Epithelial cell of proximal tubule (primary cell): ENCODE measurements around the gene FAH. TPM values are rescaled to one million over a fixed set of nuclear protein-coding genes. Genes with fewer than 3 reads are reported as not detected.
"Not testable (repeated sequence)": the region's sequence is repeated elsewhere in the genome, so short reads cannot be mapped to it uniquely, and the experiment has no call there.

Experiments
- DNase-seq: peaks from one replicate; pipeline ENCODE4 v3.0.0-alpha.2; 2011; ENCODE audit warnings: low read depth
- H3K4me3 ChIP-seq: 2 replicates; pipeline ENCODE4 v1.5.1; 2011; ENCODE audit warnings: low read depth, mild to moderate bottlenecking, low read length
- total RNA-seq: library from RNA; depleted of rRNA; stranded (reverse); fragments of >200 nt; gene quantifications from 2 replicates; pipeline ENCODE4 v1.2.3, GENCODE V29; 2015
- TF ChIP-seq, protein P1 (sequence below): conservative IDR thresholded peaks from 2 replicates; pipeline ENCODE4 v1.5.1; 2012; ENCODE audit warnings: low read depth, mild to moderate bottlenecking, low read length

Gene FAH
- total RNA-seq, 1 donor from 2014 or later = 20.4 TPM

DNA sequence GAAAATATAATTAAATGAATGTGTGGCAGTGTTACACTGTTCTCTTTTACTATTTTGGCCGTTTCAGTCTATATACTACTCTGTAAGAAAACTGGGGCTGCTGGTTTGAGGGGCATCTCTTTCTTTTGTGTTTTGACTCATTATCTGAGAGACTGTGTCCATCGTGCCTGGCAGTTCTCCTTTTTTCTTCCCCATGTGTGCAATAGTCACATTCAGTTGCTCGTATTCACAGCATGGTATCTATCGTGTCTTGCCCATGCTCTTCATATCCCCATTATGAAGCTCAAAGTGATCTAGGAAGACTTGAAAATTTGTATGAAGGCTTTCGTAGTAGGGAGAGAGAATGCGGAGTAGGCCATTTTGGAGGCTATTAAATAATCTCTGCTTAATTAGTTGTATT, 29.8 kb upstream of the FAH start:
- TF ChIP-seq, protein P1, sequence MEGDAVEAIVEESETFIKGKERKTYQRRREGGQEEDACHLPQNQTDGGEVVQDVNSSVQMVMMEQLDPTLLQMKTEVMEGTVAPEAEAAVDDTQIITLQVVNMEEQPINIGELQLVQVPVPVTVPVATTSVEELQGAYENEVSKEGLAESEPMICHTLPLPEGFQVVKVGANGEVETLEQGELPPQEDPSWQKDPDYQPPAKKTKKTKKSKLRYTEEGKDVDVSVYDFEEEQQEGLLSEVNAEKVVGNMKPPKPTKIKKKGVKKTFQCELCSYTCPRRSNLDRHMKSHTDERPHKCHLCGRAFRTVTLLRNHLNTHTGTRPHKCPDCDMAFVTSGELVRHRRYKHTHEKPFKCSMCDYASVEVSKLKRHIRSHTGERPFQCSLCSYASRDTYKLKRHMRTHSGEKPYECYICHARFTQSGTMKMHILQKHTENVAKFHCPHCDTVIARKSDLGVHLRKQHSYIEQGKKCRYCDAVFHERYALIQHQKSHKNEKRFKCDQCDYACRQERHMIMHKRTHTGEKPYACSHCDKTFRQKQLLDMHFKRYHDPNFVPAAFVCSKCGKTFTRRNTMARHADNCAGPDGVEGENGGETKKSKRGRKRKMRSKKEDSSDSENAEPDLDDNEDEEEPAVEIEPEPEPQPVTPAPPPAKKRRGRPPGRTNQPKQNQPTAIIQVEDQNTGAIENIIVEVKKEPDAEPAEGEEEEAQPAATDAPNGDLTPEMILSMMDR = no peak
- no peak overlapping the region for H3K4me3 ChIP-seq
- DNase-seq = no peak

DNA sequence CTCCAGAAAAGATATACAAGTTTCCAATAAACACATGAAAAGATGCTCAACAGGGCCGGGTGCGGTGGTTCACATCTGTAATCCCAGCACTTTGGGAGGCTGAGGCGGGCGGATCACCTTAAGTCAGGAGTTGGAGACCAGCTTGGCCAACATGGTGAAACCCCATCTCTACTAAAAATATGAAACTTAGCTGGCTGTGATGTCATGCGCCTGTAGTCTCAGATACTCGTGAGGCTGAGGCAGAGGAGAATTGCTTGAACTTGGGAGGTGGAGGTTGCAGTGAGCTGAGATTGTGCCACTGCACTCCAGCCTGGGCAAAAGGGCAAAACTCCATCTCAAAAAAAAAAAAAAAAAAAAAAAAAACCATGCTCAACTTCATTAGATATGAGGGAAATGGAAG, 25.5 kb upstream of the FAH start:
- H3K4me3 ChIP-seq, DNase-seq: not testable (repeated sequence)

- DNase-seq = no peak
- TF ChIP-seq, protein P1 = no peak
- no peak overlapping the region for H3K4me3 ChIP-seq
Observed at GRCh38 chr15:80127911-80128310, 24.9 kb upstream of the FAH start.

- TF ChIP-seq, protein P1 = no peak
- H3K4me3 ChIP-seq = no peak overlapping the region
- no peak for DNase-seq
Observed at GRCh38 chr15:80132382-80132781, 20.4 kb upstream of the FAH start.

DNA sequence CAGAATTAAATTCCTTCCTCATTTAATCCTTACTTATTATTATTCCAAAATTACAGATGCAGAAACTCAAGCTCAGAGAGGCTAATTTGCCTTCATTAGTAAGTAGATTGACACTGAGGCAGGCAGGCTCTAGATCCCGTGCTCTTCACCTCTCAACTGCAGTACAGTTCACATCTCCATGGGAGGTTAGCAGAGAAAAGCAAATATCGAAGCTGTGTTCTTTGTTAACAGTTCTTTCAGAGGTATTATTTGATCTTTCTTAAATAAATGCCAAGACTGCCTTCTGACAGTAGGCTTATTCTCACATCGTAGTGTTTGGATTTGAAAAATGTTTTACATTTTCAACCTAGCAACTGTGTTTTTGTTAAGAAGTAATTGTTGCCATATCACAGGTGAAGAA, 15.9 kb upstream of the FAH start:
- no peak overlapping the region for H3K4me3 ChIP-seq
- TF ChIP-seq, protein P1 = no peak
- DNase-seq = no peak

DNA sequence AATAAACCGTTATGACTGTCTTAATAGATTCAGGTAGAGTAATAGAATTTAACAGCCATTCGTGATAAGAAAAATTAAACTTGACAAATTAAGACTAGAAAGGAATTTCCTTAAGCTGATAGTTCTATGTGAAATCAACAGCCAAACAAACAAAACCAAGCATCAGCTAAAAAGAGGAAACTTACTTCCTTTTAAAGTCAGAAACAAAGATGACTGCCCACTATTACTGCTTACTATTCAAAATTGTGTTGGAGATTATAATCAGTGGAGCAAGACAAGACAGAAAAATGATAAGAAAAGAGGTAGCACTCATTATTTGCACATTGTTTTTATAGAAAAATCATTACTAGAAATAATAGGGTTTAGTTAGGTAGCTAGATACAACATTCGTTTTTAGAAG, 13.8 kb upstream of the FAH start:
- TF ChIP-seq, protein P1 = no peak
- no peak overlapping the region for H3K4me3 ChIP-seq
- no peak for DNase-seq

DNA sequence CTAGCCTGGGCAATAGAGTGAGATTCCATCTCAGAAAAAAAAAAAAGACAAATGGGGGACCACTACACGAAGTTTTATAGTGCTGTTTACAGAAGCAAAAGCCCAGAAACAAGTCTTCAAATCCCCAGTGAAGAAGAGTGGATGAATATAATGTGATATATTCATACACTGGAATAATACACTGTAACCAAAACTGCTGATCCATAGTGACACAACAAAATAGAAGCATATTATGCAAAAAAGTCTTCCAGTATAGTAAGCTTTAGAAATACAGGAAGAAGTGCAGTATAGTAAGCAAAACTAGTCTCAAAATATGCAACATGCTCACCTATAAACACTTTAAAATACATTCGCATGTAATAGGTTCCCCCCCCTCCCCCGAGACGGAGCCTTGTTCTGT, 11.9 kb upstream of the FAH start:
- H3K4me3 ChIP-seq = no peak overlapping the region
- TF ChIP-seq, protein P1 = no peak
- no peak for DNase-seq
